ENCODE measurements around the gene CCDC197. TPM values are rescaled to one million over a fixed set of nuclear protein-coding genes. Genes with fewer than 3 reads are reported as not detected.

Gene CCDC197
- total RNA-seq, 1 donor from 2014 or later = not detected

DNA sequence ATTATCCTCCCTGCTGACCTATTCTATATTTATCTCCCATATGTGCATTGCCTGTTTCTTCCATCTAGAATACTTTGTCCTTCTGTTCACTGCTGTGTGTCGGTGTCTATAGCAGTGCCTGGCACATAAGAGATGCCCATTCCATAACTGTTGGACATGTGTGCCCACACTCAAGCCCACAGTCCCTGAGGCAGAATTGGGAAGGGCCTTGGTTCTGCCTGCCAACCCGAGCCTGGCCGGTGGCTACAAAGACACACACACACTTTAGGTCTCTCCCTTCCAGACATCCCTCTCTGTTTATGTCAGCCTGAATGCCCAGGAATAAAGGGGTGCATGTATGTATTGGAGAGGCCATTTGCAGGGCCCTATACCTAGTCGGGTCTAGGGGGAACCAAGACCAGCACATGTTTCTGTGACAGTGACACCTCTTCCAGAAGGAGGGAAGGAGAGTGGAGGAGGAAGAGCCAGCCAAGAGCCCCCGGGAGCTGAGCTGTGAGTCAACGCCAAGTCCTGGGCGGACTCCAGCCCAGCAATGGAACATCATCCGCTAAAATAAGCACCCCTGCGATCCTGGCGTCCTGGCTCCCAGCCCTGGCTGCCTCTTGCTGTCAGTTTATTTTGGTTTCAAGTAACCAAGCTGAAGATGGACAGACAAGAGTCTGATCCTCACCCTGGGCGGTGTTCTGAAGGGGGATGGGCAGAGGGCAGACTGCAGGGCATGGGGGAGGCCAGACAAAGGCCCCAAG lies 16.5 kb upstream of the CCDC197 start:
- H3K27ac Mint-ChIP-seq = no peak overlapping the region
- no peaks in the 10 kb centered on the region for H3K36me3 Mint-ChIP-seq
- H3K9me3 Mint-ChIP-seq = no peaks in the 10 kb centered on the region
- peaks cover 6% of the 10 kb centered on the region for H3K4me1 Mint-ChIP-seq (ENCODE audit: unreplicated experiment)
- no peak overlapping the region for H3K4me3 Mint-ChIP-seq
- TF ChIP-seq, protein P1, sequence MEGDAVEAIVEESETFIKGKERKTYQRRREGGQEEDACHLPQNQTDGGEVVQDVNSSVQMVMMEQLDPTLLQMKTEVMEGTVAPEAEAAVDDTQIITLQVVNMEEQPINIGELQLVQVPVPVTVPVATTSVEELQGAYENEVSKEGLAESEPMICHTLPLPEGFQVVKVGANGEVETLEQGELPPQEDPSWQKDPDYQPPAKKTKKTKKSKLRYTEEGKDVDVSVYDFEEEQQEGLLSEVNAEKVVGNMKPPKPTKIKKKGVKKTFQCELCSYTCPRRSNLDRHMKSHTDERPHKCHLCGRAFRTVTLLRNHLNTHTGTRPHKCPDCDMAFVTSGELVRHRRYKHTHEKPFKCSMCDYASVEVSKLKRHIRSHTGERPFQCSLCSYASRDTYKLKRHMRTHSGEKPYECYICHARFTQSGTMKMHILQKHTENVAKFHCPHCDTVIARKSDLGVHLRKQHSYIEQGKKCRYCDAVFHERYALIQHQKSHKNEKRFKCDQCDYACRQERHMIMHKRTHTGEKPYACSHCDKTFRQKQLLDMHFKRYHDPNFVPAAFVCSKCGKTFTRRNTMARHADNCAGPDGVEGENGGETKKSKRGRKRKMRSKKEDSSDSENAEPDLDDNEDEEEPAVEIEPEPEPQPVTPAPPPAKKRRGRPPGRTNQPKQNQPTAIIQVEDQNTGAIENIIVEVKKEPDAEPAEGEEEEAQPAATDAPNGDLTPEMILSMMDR (conservative IDR thresholded peaks at IDR 0.05) = no peak
- no peak for DNase-seq (ENCODE audit: extremely low spot score, unreplicated experiment)
- peaks cover 8% of the 10 kb centered on the region for H3K27me3 Mint-ChIP-seq

DNA sequence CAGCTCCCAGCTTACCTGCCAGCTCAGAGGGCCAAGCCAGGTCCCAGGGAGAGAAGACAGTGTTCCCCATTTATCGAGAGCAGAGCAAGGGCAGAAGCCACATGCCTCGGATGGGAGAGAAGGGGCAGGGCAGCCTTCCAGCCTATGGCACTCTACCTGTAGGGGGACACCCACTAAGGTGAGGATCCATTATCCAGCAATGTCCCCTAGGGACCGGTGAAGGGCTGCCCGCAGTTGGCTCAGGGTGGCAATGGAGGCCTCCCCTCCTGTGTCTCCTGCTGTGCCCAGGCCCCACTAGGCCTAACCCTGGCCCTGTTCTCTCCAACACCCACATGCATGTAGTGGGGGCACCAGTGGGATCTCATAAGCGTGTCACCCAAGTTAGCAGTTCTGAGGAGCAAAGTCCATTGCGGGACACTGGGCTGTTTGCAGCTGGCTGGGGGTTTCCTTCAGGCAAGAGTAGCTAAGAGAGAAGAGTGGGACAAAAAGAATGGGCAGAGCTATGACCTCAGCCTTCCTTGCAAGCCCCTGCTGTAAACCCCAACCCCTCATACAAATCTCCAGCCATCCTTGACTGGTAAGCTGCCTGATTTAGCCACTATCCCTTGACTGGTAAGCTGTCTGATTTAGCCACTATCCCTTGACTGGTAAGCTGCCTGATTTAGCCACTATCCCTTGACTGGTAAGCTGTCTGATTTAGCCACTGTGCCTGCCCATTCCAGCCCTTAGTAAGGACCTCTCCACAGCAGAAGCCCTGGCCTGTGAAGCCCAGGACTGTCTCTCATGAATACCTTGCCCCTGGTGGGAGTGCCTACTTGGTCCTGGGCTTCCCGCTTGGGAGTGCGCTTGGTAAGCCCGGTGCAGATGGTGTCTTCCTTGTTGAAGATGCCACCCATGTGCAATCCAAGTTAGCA lies 15.5 kb upstream of the CCDC197 start:
- Mint-ChIP-seq H3K4me3 (no peak overlapping the region), H3K36me3 (no peaks in the 10 kb centered on the region), H3K4me1 (ENCODE audit: unreplicated experiment) (no peaks in the 10 kb centered on the region), H3K27ac (no peak overlapping the region), H3K27me3 (peaks cover 4% of the 10 kb centered on the region), H3K9me3 (no peaks in the 10 kb centered on the region)
- no peak for DNase-seq (ENCODE audit: extremely low spot score, unreplicated experiment)
- TF ChIP-seq, protein P1 (conservative IDR thresholded peaks at IDR 0.05) = no peak

DNA sequence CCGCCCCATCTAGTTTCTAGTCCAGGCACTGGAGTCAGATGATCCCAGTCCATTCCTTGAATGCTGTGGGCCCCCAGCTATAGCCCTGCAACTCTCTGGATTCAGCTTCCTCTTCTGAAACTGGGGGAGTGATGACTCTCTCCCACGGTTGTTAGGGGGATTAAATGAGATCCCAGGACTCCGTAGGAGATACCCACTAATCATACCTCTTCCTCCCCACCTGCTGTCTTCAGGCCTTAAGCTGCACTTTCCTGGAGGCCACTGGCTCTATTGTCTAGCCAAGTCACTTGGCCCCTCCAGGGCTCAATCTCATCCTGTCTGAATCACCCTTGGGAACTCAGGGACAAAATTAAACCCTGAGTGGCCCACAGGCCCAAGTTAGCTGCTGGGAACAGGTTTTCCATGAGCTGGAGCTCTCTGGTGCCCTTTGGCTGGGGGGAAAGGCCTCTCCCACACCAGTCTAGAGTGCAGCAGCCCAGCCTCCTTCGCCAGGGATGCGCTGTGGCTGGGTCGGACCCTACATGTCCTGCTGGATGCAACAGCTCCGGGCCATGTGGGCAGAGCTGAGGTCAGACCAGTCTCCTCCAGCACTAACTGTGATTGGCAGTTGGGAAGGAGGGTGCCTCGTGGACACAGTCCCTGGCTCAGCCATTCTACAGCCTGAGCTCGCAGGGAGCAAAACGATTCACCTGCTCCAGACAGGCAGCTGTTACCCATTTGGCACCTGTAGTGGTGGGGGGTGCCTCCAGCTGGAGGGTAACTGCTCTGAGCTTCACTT lies 14.7 kb upstream of the CCDC197 start:
- TF ChIP-seq, protein P1 (conservative IDR thresholded peaks at IDR 0.05) = no peak
- no peaks in the 10 kb centered on the region for H3K27me3 Mint-ChIP-seq
- DNase-seq (ENCODE audit: extremely low spot score, unreplicated experiment) = no peak
- no peak overlapping the region for H3K4me3 Mint-ChIP-seq
- H3K4me1 Mint-ChIP-seq (ENCODE audit: unreplicated experiment) = no peaks in the 10 kb centered on the region
- H3K27ac Mint-ChIP-seq = no peak overlapping the region
- H3K36me3 Mint-ChIP-seq = no peaks in the 10 kb centered on the region
- no peaks in the 10 kb centered on the region for H3K9me3 Mint-ChIP-seq

- TF ChIP-seq, protein P1 (conservative IDR thresholded peaks at IDR 0.05) = no peak
- DNase-seq (ENCODE audit: extremely low spot score, unreplicated experiment) = no peak
- H3K27me3 Mint-ChIP-seq = no peaks in the 10 kb centered on the region
- H3K4me3 Mint-ChIP-seq = no peak overlapping the region
- no peaks in the 10 kb centered on the region for H3K36me3 Mint-ChIP-seq
- no peak overlapping the region for H3K27ac Mint-ChIP-seq
- H3K9me3 Mint-ChIP-seq = no peaks in the 10 kb centered on the region
- H3K4me1 Mint-ChIP-seq (ENCODE audit: unreplicated experiment) = no peaks in the 10 kb centered on the region
Observed at GRCh38 chr14:93984070-93984469, 13.0 kb upstream of the CCDC197 start.

DNA sequence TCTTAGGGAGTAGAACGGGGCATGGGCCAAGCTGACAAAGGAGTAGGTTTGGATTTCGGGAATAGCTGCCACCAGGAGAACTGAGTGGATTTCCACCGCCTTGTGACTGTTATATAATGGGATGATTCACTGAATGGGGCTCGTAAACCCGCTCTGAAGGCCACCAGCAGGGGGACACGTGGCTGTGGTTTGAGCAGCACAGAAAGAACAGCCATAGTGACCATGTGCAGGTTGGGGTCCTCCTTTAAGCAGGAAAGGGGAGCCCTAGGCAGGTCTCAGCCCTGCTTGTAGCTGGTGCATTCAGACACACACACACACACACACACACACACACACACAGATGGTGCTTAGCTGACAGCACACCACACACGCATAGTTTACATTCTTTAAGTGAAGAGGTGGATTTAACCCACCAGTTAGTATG lies 12.1 kb upstream of the CCDC197 start:
- TF ChIP-seq, protein P1 (conservative IDR thresholded peaks at IDR 0.05) = peak; percentile 63
- H3K9me3 Mint-ChIP-seq = no peaks in the 10 kb centered on the region
- H3K27me3 Mint-ChIP-seq = peaks cover 2% of the 10 kb centered on the region
- no peak overlapping the region for H3K4me3 Mint-ChIP-seq
- H3K27ac Mint-ChIP-seq = no peak overlapping the region
- no peaks in the 10 kb centered on the region for H3K4me1 Mint-ChIP-seq (ENCODE audit: unreplicated experiment)
- H3K36me3 Mint-ChIP-seq = no peaks in the 10 kb centered on the region
- no peak for DNase-seq (ENCODE audit: extremely low spot score, unreplicated experiment)
